ENCODE data around the gene BMP6.

The BMP6 gene

GRCh38 chr6:7787731-7788130 is 61.8 kb downstream of the BMP6 start:
- H3K9me3 ChIP-seq: no peaks in the 10 kb centered on the region
- no peak overlapping the region for H3K27ac ChIP-seq
- no peaks in the 10 kb centered on the region for H3K36me3 ChIP-seq
- H3K27me3 ChIP-seq: peaks cover 13% of the 10 kb centered on the region
- no peak overlapping the region for H3K4me3 ChIP-seq (ENCODE audit: low read depth in 1 of 2, low read length in 1 of 2)
- no peaks in the 10 kb centered on the region for H3K4me1 ChIP-seq (ENCODE audit: control insufficient read depth in 1 of 2, insufficient read depth in 1 of 2, low read depth in 1 of 2, low read length in 1 of 2)
- TF ChIP-seq CTCF (IDR thresholded peaks at IDR 0.05): no peak

DNA sequence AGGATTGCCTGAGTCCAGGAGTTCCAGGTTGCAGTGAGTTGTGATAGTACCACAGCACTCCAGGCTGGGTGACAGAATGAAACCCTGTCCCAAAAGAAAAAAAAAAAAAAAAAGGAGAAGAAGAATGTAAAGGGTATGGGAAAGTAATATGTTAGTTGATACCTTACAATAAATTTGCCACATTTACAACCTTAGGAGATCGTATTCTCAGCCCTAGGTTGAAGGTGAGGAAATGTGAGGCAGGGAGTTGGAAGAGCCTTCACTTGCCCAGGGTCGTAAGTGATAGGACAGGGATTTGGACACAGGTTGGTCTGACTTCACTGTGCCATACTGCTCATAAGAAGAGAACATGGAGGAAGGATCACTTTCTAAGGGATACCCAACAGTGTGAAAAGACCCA is 68.6 kb downstream of the BMP6 start:
- Histone ChIP-seq H3K9me3 (no peaks in the 10 kb centered on the region), H3K27ac (no peak overlapping the region), H3K4me3 (ENCODE audit: low read depth in 1 of 2, low read length in 1 of 2) (no peak overlapping the region), H3K36me3 (no peaks in the 10 kb centered on the region), H3K27me3 (no peaks in the 10 kb centered on the region), H3K4me1 (ENCODE audit: control insufficient read depth in 1 of 2, insufficient read depth in 1 of 2, low read depth in 1 of 2, low read length in 1 of 2) (no peaks in the 10 kb centered on the region)
- TF ChIP-seq CTCF (IDR thresholded peaks at IDR 0.05): no peak

GRCh38 chr6:7797386-7797785 is 71.5 kb downstream of the BMP6 start:
- no peak for TF ChIP-seq CTCF (IDR thresholded peaks at IDR 0.05)

DNA sequence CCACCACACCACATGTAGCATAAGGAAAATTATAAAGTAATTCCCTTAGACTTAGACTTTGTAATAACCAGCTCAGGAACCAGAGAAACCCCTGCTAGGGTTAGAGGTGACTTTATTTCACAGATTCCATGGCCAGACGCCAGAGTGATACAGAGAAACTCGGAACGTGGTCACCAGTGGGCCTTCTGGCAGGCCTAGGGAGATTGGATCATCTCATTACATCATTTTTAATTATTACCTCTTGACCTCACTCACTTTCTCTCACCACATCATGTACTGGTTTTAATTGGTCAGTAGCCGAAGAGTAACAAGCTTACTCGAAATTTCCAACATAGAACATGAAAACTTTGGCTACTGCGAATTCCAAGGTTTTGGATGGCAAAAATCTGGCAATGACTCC is 72.9 kb downstream of the BMP6 start:
- Histone ChIP-seq H3K36me3 (no peaks in the 10 kb centered on the region), H3K4me3 (ENCODE audit: low read depth in 1 of 2, low read length in 1 of 2) (no peak overlapping the region), H3K4me1 (ENCODE audit: control insufficient read depth in 1 of 2, insufficient read depth in 1 of 2, low read depth in 1 of 2, low read length in 1 of 2) (no peaks in the 10 kb centered on the region), H3K27me3 (no peaks in the 10 kb centered on the region), H3K27ac (no peak overlapping the region), H3K9me3 (no peaks in the 10 kb centered on the region)
- TF ChIP-seq CTCF (IDR thresholded peaks at IDR 0.05): no peak

More at GRCh38 chr6:7797386-7797785, 71.5 kb downstream of the BMP6 start:
- Histone ChIP-seq H3K4me1 (ENCODE audit: control insufficient read depth in 1 of 2, insufficient read depth in 1 of 2, low read depth in 1 of 2, low read length in 1 of 2) (no peaks in the 10 kb centered on the region), H3K27me3 (no peaks in the 10 kb centered on the region), H3K4me3 (ENCODE audit: low read depth in 1 of 2, low read length in 1 of 2) (no peak overlapping the region), H3K36me3 (no peaks in the 10 kb centered on the region), H3K27ac (no peak overlapping the region), H3K9me3 (no peaks in the 10 kb centered on the region)

DNA sequence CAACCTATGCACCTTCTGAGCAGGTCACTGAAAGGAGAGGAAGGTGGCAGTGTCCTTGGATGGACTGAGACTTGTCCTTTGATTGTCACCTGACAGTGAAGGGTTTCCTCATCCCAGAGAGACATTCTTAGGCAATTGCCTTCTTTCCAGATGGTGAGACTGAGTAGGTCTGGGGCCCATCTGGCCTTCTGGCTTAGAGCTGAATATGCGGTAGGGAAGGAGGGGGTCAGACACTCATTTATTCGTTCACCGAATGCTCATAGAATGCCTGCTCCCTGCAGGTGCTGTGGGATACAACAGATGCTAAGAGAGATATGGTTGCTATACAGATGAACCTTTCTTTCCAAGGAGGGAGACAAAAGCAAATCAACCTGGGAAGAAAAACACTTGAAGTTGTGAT is 76.8 kb downstream of the BMP6 start:
- Histone ChIP-seq H3K9me3 (no peaks in the 10 kb centered on the region), H3K27ac (no peak overlapping the region), H3K36me3 (no peaks in the 10 kb centered on the region), H3K4me3 (ENCODE audit: low read depth in 1 of 2, low read length in 1 of 2) (no peak overlapping the region), H3K27me3 (no peaks in the 10 kb centered on the region), H3K4me1 (ENCODE audit: control insufficient read depth in 1 of 2, insufficient read depth in 1 of 2, low read depth in 1 of 2, low read length in 1 of 2) (no peaks in the 10 kb centered on the region)
- TF ChIP-seq CTCF (IDR thresholded peaks at IDR 0.05): no peak

DNA sequence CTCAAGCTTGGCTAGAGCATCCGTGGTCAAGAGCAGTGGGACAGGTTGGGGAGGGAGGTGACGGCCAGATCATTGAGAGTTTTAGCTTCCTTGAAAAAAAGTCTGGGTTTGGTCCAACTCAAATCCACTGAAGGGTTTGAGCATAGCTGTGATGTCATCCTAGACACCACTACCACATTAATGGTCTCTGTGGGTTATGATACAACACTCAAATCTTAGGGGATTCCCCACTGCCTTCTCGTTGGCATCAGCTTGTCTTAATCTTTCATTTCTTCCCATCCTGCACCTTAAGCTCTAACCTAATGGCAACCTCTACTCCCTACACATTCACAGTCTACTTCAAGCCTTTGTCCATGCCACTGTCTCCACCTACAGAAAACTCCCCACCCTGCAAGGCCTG is 77.3 kb downstream of the BMP6 start:
- TF ChIP-seq CTCF (IDR thresholded peaks at IDR 0.05): no peak
- no peak overlapping the region for H3K4me3 ChIP-seq (ENCODE audit: low read depth in 1 of 2, low read length in 1 of 2)
- no peaks in the 10 kb centered on the region for H3K36me3 ChIP-seq
- H3K9me3 ChIP-seq: no peaks in the 10 kb centered on the region
- H3K4me1 ChIP-seq (ENCODE audit: control insufficient read depth in 1 of 2, insufficient read depth in 1 of 2, low read depth in 1 of 2, low read length in 1 of 2): no peaks in the 10 kb centered on the region
- no peak overlapping the region for H3K27ac ChIP-seq
- H3K27me3 ChIP-seq: no peaks in the 10 kb centered on the region
